OCI-LY7 (cell line): Measurements from ENCODE around the gene HSPD1.

ENCODE experiments used
- EZH2phosphoT487 ChIP-seq: fragments of 200-600 bp; sonication (generic); IDR thresholded peaks from 2 replicates; pipeline ENCODE4 v1.6.1; 2018; ENCODE audit warnings: low read depth, borderline replicate concordance, mild to moderate bottlenecking, mixed run types, antibody characterized with exemption, low read length, moderate library complexity, mixed read lengths
- TF ChIP-seq, protein P1 (sequence below): fragments of 200-600 bp; sonication (generic); conservative IDR thresholded peaks from 2 replicates; pipeline ENCODE4 v1.5.1; 2014; ENCODE audit warnings: mild to moderate bottlenecking, antibody characterized with exemption, low read length, moderate library complexity, mixed read lengths

DNA sequence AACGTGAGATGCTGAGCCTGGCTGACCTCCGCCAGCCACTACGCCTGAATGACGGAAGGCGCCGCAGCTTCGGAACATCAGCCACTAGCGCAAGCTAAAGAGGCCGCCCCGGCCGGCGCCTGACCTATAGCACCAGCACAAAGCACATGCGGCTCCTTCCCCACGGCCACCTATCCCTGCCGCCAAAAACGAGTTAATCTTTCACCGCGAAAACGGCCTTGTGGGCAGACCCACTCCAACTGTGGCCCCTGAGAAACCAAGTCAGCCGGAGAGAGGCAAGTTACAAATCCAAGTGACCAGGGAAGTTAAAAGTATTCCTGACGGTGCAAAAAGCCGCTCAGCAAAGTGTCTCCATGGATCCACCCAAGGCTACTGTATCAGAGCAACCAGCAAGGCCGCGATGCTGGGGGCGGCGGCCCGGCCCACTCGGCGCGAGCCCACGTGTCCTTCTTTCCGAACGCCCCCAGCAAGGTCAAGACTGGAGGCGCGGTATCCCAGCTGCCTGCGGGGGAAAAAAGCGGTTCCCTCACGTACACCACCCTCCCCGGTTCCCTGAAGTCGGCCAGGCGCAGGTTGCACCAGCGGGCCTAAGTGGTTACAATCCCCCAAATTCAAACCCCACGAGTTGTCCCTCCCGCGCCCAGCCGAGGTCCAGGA is 575 bp downstream of the HSPD1 start:
- TF ChIP-seq, protein P1, sequence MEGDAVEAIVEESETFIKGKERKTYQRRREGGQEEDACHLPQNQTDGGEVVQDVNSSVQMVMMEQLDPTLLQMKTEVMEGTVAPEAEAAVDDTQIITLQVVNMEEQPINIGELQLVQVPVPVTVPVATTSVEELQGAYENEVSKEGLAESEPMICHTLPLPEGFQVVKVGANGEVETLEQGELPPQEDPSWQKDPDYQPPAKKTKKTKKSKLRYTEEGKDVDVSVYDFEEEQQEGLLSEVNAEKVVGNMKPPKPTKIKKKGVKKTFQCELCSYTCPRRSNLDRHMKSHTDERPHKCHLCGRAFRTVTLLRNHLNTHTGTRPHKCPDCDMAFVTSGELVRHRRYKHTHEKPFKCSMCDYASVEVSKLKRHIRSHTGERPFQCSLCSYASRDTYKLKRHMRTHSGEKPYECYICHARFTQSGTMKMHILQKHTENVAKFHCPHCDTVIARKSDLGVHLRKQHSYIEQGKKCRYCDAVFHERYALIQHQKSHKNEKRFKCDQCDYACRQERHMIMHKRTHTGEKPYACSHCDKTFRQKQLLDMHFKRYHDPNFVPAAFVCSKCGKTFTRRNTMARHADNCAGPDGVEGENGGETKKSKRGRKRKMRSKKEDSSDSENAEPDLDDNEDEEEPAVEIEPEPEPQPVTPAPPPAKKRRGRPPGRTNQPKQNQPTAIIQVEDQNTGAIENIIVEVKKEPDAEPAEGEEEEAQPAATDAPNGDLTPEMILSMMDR: no peak
- TF ChIP-seq EZH2phosphoT487: no peak
